ENCODE data around the gene TFB1M. TPM values are rescaled to one million over a fixed set of nuclear protein-coding genes. Genes with fewer than 3 reads are reported as not detected.

Gene TFB1M
- polyA plus RNA-seq, 2 of the 4 experiments (the other 2 are of a cell fraction), result 9.8 to 19.5 TPM

DNA sequence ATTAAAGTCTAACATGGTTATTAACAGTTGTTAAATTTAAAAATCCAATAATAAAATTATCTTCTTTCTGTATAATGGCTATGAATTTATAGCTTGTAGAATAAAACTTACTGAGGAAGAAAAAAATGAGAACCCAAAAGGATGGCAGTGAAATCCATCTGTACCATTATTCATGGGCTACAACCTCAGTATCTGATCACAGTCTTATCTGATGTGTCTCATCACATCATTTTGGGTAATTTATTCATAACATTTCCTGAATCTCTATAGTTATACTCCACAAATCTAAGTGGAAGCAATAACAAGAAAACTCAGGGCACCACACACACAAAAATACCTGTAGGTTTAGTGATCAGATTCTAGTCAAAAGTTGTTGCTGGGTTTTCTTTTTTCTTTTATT is 43.1 kb downstream of the TFB1M start:
- CTCF ChIA-PET, result no interaction called here
- H3K4me1 ChIP-seq, result peaks cover 17% of the 10 kb centered on the region
- TF ChIP-seq PHF8 (IDR thresholded peaks at IDR 0.05; ENCODE audit: borderline replicate concordance, low read depth) (no peak), SREBF2 (IDR thresholded peaks at IDR 0.05) (no peak), ZC3H11A (IDR thresholded peaks at IDR 0.05) (no peak), JUN (IDR thresholded peaks at IDR 0.05) (no peak), RAD21 (conservative IDR thresholded peaks at IDR 0.05 in 1 of 2, IDR thresholded peaks at IDR 0.05 in 1 of 2) (no peak), NR3C1 (IDR thresholded peaks at IDR 0.05) (no peak), EP300 (IDR thresholded peaks at IDR 0.05) (no peak), GATA3 (IDR thresholded peaks at IDR 0.05; ENCODE audit: borderline replicate concordance) (no peak), ZNF302 (CRISPR knock-in tag; IDR thresholded peaks at IDR 0.05) (no peak), JUNB (IDR thresholded peaks at IDR 0.05) (no peak), HOXA7 (CRISPR knock-in tag; IDR thresholded peaks at IDR 0.05) (no peak), HEYL (CRISPR knock-in tag; IDR thresholded peaks at IDR 0.05) (no peak), MAFK (IDR thresholded peaks at IDR 0.05; ENCODE audit: partially characterized antibody) (no peak)
- TF ChIP-seq, protein P1, sequence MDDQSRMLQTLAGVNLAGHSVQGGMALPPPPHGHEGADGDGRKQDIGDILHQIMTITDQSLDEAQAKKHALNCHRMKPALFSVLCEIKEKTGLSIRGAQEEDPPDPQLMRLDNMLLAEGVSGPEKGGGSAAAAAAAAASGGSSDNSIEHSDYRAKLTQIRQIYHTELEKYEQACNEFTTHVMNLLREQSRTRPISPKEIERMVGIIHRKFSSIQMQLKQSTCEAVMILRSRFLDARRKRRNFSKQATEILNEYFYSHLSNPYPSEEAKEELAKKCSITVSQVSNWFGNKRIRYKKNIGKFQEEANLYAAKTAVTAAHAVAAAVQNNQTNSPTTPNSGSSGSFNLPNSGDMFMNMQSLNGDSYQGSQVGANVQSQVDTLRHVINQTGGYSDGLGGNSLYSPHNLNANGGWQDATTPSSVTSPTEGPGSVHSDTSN (IDR thresholded peaks at IDR 0.05), result no peak
- TF ChIP-seq, protein P2, sequence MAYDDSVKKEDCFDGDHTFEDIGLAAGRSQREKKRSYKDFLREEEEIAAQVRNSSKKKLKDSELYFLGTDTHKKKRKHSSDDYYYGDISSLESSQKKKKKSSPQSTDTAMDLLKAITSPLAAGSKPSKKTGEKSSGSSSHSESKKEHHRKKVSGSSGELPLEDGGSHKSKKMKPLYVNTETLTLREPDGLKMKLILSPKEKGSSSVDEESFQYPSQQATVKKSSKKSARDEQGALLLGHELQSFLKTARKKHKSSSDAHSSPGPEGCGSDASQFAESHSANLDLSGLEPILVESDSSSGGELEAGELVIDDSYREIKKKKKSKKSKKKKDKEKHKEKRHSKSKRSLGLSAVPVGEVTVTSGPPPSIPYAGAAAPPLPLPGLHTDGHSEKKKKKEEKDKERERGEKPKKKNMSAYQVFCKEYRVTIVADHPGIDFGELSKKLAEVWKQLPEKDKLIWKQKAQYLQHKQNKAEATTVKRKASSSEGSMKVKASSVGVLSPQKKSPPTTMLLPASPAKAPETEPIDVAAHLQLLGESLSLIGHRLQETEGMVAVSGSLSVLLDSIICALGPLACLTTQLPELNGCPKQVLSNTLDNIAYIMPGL (CRISPR knock-in tag; IDR thresholded peaks at IDR 0.05; ENCODE audit: borderline replicate concordance), result no peak
- TF ChIP-seq, protein P3, sequence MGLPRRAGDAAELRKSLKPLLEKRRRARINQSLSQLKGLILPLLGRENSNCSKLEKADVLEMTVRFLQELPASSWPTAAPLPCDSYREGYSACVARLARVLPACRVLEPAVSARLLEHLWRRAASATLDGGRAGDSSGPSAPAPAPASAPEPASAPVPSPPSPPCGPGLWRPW (IDR thresholded peaks at IDR 0.05), result no peak
- TF ChIP-seq, protein P4, sequence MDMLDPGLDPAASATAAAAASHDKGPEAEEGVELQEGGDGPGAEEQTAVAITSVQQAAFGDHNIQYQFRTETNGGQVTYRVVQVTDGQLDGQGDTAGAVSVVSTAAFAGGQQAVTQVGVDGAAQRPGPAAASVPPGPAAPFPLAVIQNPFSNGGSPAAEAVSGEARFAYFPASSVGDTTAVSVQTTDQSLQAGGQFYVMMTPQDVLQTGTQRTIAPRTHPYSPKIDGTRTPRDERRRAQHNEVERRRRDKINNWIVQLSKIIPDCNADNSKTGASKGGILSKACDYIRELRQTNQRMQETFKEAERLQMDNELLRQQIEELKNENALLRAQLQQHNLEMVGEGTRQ (IDR thresholded peaks at IDR 0.05), result no peak
- TF ChIP-seq, protein P5, sequence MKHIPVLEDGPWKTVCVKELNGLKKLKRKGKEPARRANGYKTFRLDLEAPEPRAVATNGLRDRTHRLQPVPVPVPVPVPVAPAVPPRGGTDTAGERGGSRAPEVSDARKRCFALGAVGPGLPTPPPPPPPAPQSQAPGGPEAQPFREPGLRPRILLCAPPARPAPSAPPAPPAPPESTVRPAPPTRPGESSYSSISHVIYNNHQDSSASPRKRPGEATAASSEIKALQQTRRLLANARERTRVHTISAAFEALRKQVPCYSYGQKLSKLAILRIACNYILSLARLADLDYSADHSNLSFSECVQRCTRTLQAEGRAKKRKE (CRISPR knock-in tag; IDR thresholded peaks at IDR 0.05; ENCODE audit: low read depth), result no peak

DNA sequence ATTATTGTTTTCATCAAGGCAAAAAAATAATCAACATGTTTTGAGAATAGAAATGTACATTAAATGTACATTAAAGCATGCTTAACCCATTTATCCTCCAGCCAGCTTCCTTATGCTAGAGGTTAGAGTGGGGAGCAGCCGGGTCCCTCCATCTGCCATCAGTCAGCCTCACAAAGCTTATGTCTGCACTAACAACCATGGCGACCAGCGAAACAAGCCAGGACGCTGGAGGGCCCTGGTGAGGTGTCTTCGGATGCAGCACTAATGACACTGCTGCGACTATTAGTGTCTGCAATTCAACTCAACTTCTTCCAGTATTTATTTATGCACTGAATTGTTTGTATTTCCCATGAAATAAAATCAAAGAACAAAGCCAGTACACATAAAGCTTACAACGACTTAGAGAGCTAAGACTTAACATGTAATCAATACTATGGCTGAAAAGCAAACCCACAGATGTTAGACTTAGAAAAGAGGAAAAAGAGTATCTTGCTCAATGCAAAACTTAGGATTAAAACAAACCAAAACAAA is 43.7 kb downstream of the TFB1M start:
- no peak overlapping the region for H3K27ac ChIP-seq
- POLR2A ChIA-PET, result no interaction called here

More for the DNA sequence above, 43.1 kb downstream of the TFB1M start:
- DNase-seq (ENCODE audit: low read depth in 1 of 2, low spot score in 1 of 2) (no peak), FAIRE-seq (no peak), ATAC-seq (no peak)
- no peak overlapping the region for H3K4me2 ChIP-seq
- POLR2A ChIA-PET, result no interaction called here
- H3K27ac ChIP-seq, result no peak overlapping the region
- no peaks in the 10 kb centered on the region for H3K9me3 ChIP-seq
- no peak overlapping the region for H3K4me3 ChIP-seq

More for the DNA sequence above, 43.7 kb downstream of the TFB1M start:
- CTCF ChIA-PET, result interaction anchor here (0.9 kb wide), 1 partner anchor 92 kb away, joined by 3 read pairs; no protein-coding TSS in a partner anchor
- no peak for TF ChIP-seq ZC3H11A (IDR thresholded peaks at IDR 0.05)
- no peak for TF ChIP-seq RNF2 (IDR thresholded peaks at IDR 0.05; ENCODE audit: borderline replicate concordance, low read depth)
- TF ChIP-seq JUNB (IDR thresholded peaks at IDR 0.05), result no peak
- TF ChIP-seq ZNF302 (CRISPR knock-in tag; IDR thresholded peaks at IDR 0.05), result no peak
- TF ChIP-seq RAD21 (conservative IDR thresholded peaks at IDR 0.05 in 1 of 2, IDR thresholded peaks at IDR 0.05 in 1 of 2), result no peak
- no peak for TF ChIP-seq GATA3 (IDR thresholded peaks at IDR 0.05; ENCODE audit: borderline replicate concordance)
- TF ChIP-seq, protein P6, sequence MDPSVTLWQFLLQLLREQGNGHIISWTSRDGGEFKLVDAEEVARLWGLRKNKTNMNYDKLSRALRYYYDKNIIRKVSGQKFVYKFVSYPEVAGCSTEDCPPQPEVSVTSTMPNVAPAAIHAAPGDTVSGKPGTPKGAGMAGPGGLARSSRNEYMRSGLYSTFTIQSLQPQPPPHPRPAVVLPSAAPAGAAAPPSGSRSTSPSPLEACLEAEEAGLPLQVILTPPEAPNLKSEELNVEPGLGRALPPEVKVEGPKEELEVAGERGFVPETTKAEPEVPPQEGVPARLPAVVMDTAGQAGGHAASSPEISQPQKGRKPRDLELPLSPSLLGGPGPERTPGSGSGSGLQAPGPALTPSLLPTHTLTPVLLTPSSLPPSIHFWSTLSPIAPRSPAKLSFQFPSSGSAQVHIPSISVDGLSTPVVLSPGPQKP (IDR thresholded peaks at IDR 0.05; ENCODE audit: low read depth, low read length), result no peak
- no peak for TF ChIP-seq EP300 (IDR thresholded peaks at IDR 0.05)
- no peak for TF ChIP-seq HOXB5 (CRISPR knock-in tag; IDR thresholded peaks at IDR 0.05)
- TF ChIP-seq RCOR1 (IDR thresholded peaks at IDR 0.05; ENCODE audit: low read depth, low read length), result no peak
- no peak for TF ChIP-seq PHF8 (IDR thresholded peaks at IDR 0.05; ENCODE audit: borderline replicate concordance, low read depth)
- no peak for TF ChIP-seq NFE2L2 (conservative IDR thresholded peaks at IDR 0.05; ENCODE audit: low read length)
- TF ChIP-seq, protein P7, sequence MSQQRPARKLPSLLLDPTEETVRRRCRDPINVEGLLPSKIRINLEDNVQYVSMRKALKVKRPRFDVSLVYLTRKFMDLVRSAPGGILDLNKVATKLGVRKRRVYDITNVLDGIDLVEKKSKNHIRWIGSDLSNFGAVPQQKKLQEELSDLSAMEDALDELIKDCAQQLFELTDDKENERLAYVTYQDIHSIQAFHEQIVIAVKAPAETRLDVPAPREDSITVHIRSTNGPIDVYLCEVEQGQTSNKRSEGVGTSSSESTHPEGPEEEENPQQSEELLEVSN (IDR thresholded peaks at IDR 0.05; ENCODE audit: borderline replicate concordance, low read depth), result no peak
- TF ChIP-seq HOXB13 (CRISPR knock-in tag; IDR thresholded peaks at IDR 0.05; ENCODE audit: low read depth), result no peak
- TF ChIP-seq, protein P3 (IDR thresholded peaks at IDR 0.05), result no peak
- no peak for DNase-seq (ENCODE audit: low read depth in 1 of 2, low spot score in 1 of 2)
- peaks cover 17% of the 10 kb centered on the region for H3K4me1 ChIP-seq
- ATAC-seq, result no peak
- no peak for FAIRE-seq
- no peak overlapping the region for H3K4me2 ChIP-seq
- no peaks in the 10 kb centered on the region for H3K9me3 ChIP-seq
- H3K4me3 ChIP-seq, result no peak overlapping the region
- 88% methylated on average over 7 of the region's 7 CpGs for WGBS (ENCODE audit: missing lambda C conversion rate)

Measured in A549 (cell line).